Urothelium cell line (cell line): ENCODE data around the gene ABCC2.
"Not testable (repeated sequence)": the region's sequence is repeated elsewhere in the genome, so short reads cannot be mapped to it uniquely, and the experiment has no call there.

Experiments
- DNase-seq: peaks from one replicate; pipeline ENCODE4 v3.0.0; 2011; ENCODE audit warnings: low spot score, mixed read lengths
- FAIRE-seq: peaks from 2 replicates; lab custom pipeline; 2011; peaks lifted over from hg19 to GRCh38; lab: Jason Lieb, UNC

Gene ABCC2

GRCh38 chr10:99883523-99883922 lies 101.1 kb downstream of the ABCC2 start:
- DNase-seq, result no peak
- FAIRE-seq, result no peak

DNA sequence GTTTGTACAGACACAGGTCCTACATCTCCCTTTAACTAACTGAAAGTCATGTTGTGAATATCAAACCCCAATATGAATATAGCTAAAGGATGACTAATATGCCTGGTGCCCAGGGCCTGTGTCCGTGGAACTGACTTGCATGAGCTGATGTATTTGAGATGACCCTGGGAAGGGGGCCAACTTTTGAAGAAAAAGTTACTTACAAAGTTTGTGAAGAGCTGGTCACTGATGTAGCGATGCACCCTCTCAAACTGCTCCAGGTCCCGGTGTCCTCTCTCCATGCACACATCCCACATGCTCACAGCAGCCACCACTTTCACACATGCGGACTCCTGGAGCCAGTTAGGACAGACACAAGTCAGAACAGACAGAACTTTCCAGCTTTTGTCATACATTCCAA lies 106.2 kb downstream of the ABCC2 start:
- no peak for FAIRE-seq
- DNase-seq, result no peak

DNA sequence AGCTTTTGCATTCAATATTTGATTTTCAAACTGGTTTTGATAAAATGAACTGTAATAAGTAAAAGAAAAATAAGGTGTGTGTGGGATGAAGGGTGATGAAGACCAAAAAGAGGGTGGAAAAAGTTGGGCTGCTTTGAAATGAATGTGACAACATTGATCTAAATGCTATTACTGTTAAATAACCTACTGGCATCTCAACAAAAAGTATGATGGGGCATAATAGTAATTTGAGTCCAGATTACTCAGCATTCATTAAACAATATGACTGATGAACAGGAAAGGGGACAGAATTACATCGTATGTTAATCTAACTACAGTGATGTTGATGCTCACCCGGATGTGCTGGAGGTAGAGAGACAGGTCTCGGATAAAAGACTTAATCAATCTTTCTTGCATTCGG lies 112.2 kb downstream of the ABCC2 start:
- FAIRE-seq (no peak), DNase-seq (no peak)

- not testable (repeated sequence) for FAIRE-seq, DNase-seq
These were observed 112.6 kb downstream of the ABCC2 start for GRCh38 chr10:99895066-99895465.

- FAIRE-seq (no peak), DNase-seq (no peak)
These were observed 113.4 kb downstream of the ABCC2 start for GRCh38 chr10:99895867-99896266.
